Panc1 (cell line): ENCODE data around the gene ZNF783.

Experiments used
- CTCF ChIP-seq: fragments of 450-650 bp; IDR thresholded peaks from 2 replicates; pipeline ENCODE4 v1.5.1; 2017; ENCODE audit warnings: mild to moderate bottlenecking
- POLR2AphosphoS5 ChIP-seq: IDR thresholded peaks from 2 replicates; pipeline ENCODE4 v1.6.1; 2012; ENCODE audit warnings: mild to moderate bottlenecking, low read depth, low read length, moderate library complexity

- TF ChIP-seq CTCF (no peak), POLR2AphosphoS5 (no peak)
Observed at GRCh38 chr7:149291781-149292461, 29.9 kb downstream of the ZNF783 start.
